ENCODE measurements around the gene VEGFC. TPM values are rescaled to one million over a fixed set of nuclear protein-coding genes. Genes with fewer than 3 reads are reported as not detected.

The VEGFC gene
- total RNA-seq, 1 experiment from 2014 or later: not detected

DNA sequence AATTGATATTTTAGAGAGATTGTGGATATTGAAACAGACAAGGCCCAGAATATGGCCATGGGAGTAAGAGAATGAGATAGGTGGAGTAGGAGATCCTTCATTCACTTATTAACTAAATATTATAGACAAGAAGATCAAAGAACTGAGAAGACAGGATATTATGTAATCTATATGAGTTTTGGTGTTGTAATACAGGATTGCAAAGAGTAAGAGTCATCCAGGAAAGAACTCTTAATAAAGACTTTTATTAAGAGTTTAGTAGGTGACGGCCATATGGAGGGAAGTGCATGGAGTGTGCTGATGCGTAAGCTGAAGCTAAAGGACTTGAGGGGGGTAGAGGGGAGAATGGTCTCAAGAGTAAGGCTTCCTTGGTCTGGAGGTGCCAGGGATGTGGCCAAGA is 153.7 kb downstream of the VEGFC start:
- CTCF ChIA-PET: no interaction called here
- TF ChIP-seq ELF1 (IDR thresholded peaks at IDR 0.05; ENCODE audit: borderline replicate concordance, low read depth) (no peak), SRF (IDR thresholded peaks at IDR 0.05; ENCODE audit: low read depth) (no peak), ZNF274 (IDR thresholded peaks at IDR 0.05; ENCODE audit: low read depth, low read length) (no peak), YY1 (IDR thresholded peaks at IDR 0.05; ENCODE audit: extremely low read depth, insufficient replicate concordance, low read depth, low read length) (no peak), EZH2phosphoT487 (IDR thresholded peaks at IDR 0.05; ENCODE audit: borderline replicate concordance) (no peak), ZFX (IDR thresholded peaks at IDR 0.05) (no peak), RAD21 (IDR thresholded peaks at IDR 0.05; ENCODE audit: low read depth) (no peak), FOSL1 (IDR thresholded peaks at IDR 0.05; ENCODE audit: low read depth) (no peak), EZH2 (IDR thresholded peaks at IDR 0.05) (no peak), POLR2A (IDR thresholded peaks at IDR 0.05; ENCODE audit: borderline replicate concordance, extremely low read depth, insufficient read depth, insufficient read length) (no peak), EGR1 (IDR thresholded peaks at IDR 0.05; ENCODE audit: low read depth) (no peak), SIN3A (IDR thresholded peaks at IDR 0.05; ENCODE audit: low read depth) (no peak), CBX3 (IDR thresholded peaks at IDR 0.05; ENCODE audit: low read depth) (no peak), SP1 (IDR thresholded peaks at IDR 0.05; ENCODE audit: low read depth) (no peak)
- TF ChIP-seq, protein P1, sequence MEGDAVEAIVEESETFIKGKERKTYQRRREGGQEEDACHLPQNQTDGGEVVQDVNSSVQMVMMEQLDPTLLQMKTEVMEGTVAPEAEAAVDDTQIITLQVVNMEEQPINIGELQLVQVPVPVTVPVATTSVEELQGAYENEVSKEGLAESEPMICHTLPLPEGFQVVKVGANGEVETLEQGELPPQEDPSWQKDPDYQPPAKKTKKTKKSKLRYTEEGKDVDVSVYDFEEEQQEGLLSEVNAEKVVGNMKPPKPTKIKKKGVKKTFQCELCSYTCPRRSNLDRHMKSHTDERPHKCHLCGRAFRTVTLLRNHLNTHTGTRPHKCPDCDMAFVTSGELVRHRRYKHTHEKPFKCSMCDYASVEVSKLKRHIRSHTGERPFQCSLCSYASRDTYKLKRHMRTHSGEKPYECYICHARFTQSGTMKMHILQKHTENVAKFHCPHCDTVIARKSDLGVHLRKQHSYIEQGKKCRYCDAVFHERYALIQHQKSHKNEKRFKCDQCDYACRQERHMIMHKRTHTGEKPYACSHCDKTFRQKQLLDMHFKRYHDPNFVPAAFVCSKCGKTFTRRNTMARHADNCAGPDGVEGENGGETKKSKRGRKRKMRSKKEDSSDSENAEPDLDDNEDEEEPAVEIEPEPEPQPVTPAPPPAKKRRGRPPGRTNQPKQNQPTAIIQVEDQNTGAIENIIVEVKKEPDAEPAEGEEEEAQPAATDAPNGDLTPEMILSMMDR (IDR thresholded peaks at IDR 0.05 in 2 of 3, conservative IDR thresholded peaks at IDR 0.05 in 1 of 3; ENCODE audit: borderline replicate concordance in 1 of 3, insufficient read depth in 1 of 3, low read depth in 2 of 3, low read length in 2 of 3): no peak
- TF ChIP-seq, protein P2, sequence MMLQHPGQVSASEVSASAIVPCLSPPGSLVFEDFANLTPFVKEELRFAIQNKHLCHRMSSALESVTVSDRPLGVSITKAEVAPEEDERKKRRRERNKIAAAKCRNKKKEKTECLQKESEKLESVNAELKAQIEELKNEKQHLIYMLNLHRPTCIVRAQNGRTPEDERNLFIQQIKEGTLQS (IDR thresholded peaks at IDR 0.05): no peak
- TF ChIP-seq, protein P3, sequence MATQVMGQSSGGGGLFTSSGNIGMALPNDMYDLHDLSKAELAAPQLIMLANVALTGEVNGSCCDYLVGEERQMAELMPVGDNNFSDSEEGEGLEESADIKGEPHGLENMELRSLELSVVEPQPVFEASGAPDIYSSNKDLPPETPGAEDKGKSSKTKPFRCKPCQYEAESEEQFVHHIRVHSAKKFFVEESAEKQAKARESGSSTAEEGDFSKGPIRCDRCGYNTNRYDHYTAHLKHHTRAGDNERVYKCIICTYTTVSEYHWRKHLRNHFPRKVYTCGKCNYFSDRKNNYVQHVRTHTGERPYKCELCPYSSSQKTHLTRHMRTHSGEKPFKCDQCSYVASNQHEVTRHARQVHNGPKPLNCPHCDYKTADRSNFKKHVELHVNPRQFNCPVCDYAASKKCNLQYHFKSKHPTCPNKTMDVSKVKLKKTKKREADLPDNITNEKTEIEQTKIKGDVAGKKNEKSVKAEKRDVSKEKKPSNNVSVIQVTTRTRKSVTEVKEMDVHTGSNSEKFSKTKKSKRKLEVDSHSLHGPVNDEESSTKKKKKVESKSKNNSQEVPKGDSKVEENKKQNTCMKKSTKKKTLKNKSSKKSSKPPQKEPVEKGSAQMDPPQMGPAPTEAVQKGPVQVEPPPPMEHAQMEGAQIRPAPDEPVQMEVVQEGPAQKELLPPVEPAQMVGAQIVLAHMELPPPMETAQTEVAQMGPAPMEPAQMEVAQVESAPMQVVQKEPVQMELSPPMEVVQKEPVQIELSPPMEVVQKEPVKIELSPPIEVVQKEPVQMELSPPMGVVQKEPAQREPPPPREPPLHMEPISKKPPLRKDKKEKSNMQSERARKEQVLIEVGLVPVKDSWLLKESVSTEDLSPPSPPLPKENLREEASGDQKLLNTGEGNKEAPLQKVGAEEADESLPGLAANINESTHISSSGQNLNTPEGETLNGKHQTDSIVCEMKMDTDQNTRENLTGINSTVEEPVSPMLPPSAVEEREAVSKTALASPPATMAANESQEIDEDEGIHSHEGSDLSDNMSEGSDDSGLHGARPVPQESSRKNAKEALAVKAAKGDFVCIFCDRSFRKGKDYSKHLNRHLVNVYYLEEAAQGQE (IDR thresholded peaks at IDR 0.05; ENCODE audit: low read depth): no peak
- Histone ChIP-seq H3K4me2 (ENCODE audit: low read length) (no peak overlapping the region), H3K4me1 (ENCODE audit: control insufficient read depth in 1 of 2, insufficient read depth in 2 of 2, low read length in 2 of 2) (no peaks in the 10 kb centered on the region), H3K27ac (ENCODE audit: low read depth, low read length) (no peak overlapping the region), H2AFZ (ENCODE audit: low read depth, low read length, poor library complexity, severe bottlenecking) (no peak overlapping the region), H3K9me3 (ENCODE audit: control insufficient read depth in 1 of 2, insufficient read depth in 1 of 2, low read depth in 1 of 2, low read length in 2 of 2) (no peaks in the 10 kb centered on the region), H3K4me3 (replicated peaks in 1 of 2; ENCODE audit: low read depth in 1 of 2, low read length in 2 of 2) (no peak overlapping the region), H4K20me1 (ENCODE audit: insufficient read depth) (no peaks in the 10 kb centered on the region), H3K27me3 (ENCODE audit: insufficient read depth, low read length) (no peaks in the 10 kb centered on the region), H3K36me3 (ENCODE audit: control insufficient read depth in 1 of 2, insufficient read depth in 2 of 2, low read length in 2 of 2) (no peaks in the 10 kb centered on the region), H3K9ac (ENCODE audit: low read length) (no peak overlapping the region), H3K79me2 (ENCODE audit: insufficient read depth, low read length) (no peaks in the 10 kb centered on the region), H3K9me2 (ENCODE audit: insufficient read depth) (no peaks in the 10 kb centered on the region)
- no peak for DNase-seq (ENCODE audit: low read depth, low spot score)
- intact Hi-C loops (cut with micrococcal nuclease): no loop called here
- no TSS peak for BruUV-seq (replicated peaks)
- ATAC-seq: no peak
- POLR2A ChIA-PET: no interaction called here
- RAD21 ChIA-PET (ENCODE audit: low non-redundant PET in 1 of 2, low total read pairs in 2 of 2, uncharacterized antibody in 2 of 2, unreplicated experiment in 2 of 2): no interaction called here

Measured in HCT116 (cell line).